Right lung (tissue), 5 donors: ENCODE data around the gene PARG. TPM values are rescaled to one million over a fixed set of nuclear protein-coding genes. Genes with fewer than 3 reads are reported as not detected.
"Not testable (repeated sequence)": the region's sequence is repeated elsewhere in the genome, so short reads cannot be mapped to it uniquely, and the experiment has no call there.

Source experiments
- DNase-seq, 2 donors: peaks; one replicate each; pipeline ENCODE4 v3.0.0-alpha.2; 2013
- polyA plus RNA-seq, 5 donors: library from polyadenylated mRNA; unstranded; fragments of 120-200 nt; gene quantifications; one replicate each; pipeline versions ENCODE4 v1.2.1 to v1.2.3, GENCODE V29; 2013; ENCODE audit warnings: inconsistent platforms in 1 of 5, low replicate concordance in 1 of 5; ENCODE audit not compliant: insufficient read length in 5 of 5, insufficient read depth in 1 of 5

Gene PARG
- polyA plus RNA-seq, 5 donors: 22.3 to 31.3 (median 29.8) TPM

DNA sequence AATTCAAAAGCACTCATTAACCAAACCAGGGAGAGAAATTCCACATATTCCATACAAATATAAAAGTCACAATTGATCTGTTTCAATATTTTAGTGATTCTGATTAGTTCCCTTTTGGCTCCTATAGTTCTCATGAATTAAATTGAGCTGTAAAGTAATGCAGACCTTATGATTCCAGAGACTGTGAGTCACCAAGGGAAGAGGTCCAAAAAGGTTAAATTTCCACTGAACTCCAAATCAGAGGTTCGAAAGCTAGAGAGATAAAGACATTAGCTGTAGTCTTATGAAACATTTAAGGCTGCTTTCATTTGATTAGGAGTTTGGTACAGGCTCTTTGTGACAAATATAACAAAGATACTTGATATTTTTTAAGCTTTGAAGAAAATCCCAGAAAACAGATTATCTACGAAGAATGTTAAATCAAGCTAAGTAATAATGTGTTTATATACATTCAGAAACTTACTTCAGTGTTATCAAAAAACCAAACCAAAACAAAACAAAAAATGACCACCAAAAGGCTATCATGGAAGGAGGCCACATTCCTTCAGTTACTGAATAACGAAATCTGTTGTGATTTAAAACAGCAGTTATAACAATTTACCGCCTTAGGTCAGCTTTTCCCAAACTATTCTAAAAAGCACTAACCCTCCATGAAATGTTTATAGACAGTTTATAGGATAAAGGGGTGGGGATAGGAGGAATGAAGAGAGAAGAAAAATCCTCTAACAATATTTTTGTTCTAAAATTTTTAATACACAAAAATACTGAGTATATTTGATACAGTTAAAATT is 33.3 kb downstream of the PARG start:
- DNase-seq: not testable (repeated sequence)

DNA sequence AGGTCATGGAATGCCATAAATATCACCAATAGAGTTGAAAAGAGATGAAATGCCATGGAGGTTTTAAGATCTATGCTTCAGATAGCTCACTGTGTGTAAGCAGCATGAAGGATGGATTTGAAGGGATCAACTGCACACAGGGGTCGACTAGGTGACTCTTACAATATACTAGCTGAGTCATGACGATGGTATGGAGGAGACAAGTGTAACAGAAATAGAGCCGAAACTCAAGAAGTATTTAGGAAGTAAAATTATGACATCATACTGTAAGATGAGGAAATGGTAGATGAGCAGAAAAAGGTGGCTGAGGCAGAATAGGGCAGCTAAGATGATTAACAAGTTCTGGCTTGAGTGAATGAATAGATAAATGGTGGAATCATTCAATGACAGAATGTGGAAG is 38.0 kb downstream of the PARG start:
- not testable (repeated sequence) for DNase-seq

DNA sequence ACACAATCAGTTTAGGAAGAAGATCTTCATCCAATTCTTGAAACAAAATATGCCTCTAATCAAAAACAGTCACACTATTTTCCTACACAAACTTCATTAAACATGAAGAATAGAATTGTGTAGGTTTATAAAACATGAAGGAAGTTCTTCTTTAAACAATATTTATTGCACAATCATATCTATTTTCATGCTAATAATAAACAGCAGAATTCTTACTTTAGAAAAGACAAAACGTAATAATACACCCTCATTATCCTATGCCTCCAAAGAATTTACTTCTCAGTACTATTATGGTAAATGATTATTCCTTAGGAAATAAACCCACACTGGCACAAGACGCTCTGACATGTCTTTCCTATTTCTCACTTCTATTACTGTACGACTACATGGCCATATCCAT is 41.4 kb downstream of the PARG start:
- not testable (repeated sequence) for DNase-seq

DNA sequence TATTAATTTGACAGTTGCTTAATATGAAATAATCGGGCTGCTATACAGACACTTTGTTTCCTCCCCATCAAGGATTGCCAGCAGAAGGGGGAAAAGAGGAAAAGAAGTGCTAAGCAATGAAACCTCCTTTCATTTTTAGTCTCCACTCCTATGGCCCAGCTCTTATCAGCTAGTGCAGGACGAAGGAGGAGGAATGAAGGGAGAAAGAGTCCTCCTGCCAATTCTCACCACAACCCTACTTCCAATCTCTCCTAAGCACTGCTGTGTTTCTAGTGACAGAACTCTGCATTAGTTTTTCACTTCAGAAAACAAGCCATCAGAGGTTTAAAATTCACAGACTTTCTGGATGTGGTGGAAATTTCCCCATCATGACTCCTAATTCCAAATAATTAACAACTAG is 41.8 kb downstream of the PARG start:
- not testable (repeated sequence) for DNase-seq

DNA sequence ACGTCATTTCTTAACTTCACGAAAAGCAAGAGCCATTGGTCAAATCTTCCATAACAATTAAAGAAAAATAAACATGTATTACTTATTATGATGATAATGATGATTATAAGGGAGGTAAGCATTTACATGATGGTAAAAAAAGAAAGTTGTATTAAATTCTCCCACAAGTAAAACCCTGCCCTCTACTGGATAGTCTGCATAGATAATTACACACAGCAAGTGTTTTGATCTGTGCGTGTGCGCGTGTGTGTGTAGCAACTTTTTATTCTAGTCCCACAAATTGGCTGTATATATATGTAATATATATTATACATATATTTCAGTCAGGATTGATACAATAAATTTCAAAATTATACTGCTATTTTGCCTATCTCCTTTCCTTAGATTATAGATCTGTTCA is 51.8 kb downstream of the PARG start:
- not testable (repeated sequence) for DNase-seq

DNA sequence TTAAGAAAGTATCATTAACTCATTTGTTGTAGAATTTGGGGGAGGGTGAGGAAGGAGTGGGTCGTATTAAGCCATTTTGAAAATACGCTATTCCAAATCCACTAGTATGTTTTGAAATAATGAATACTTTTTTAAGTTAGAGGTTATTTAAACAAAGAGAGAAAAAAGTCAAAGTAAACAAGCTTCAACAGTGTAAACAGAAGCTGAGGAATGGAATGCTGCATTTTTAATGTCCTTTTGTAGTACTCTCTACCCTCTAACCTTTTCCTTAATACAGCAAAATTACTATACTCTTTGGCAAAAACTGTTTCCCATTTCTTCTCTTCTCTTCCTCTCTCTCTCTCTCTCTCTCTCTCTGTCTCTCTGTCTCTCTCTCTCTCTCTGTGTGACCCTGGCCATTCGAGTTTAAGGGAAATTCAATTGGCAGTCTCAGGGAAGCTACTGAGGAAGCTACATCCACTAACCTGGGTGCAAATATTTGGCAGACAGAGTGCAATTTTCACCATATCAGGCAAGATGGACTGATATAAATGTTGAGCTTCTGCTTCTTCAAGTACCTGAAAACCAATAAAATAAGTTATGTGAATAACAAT is 57.0 kb downstream of the PARG start:
- not testable (repeated sequence) for DNase-seq

DNA sequence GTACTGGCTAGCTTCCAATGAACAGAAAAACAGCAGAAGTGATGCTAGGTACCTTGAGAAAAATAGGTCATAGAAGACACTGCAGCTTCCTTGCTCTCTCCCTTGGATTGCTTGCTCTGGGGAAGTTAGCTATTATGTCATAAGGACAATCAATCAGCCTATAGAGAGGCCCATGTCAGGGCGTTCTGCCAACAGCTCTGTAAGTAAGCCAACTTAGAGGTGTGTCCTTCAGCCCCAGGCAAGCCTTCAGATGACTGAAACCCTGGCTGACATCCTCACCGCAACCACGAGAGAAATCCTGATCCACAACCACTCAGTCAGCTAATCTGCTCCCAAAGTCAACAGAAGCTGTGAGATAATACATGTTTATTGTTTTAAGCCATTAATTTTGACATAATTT is 58.0 kb downstream of the PARG start:
- not testable (repeated sequence) for DNase-seq

DNA sequence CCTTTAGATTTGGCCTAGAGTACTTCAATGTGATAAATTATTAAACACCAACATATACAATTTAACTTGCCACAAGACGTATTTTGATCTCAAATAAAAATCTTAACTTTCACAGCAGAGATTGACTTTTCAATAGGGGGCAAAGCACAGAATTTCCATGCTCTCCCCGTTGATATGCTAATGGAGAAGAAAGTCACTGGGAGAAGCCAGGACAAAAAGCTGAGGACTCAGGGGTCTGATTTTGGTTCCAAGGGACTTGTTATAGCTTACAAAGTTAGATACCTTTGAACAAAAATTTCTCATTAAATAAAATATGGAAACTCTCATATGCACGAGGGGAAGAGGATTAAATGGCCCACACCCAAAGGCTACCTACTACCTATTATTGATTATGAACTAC is 59.5 kb downstream of the PARG start:
- not testable (repeated sequence) for DNase-seq

DNA sequence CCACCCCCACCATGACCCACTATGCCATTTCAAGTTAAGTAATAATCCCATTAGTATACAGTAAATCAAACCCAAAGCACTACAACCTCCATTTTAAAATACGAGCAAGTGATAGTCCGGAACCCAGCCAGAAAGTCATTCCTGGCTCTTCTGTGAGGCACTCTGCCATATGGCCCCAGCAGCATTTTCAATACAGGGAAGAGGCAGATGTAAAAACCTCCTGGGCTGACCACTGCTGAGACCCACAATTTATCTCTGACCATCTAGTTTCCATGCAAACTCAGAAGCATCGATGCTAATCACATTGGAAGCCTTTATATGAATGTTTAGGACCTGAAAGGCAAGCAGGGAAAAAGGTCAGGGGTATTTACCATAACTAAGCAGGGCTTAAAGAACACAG is 69.1 kb downstream of the PARG start:
- DNase-seq: not testable (repeated sequence)

DNA sequence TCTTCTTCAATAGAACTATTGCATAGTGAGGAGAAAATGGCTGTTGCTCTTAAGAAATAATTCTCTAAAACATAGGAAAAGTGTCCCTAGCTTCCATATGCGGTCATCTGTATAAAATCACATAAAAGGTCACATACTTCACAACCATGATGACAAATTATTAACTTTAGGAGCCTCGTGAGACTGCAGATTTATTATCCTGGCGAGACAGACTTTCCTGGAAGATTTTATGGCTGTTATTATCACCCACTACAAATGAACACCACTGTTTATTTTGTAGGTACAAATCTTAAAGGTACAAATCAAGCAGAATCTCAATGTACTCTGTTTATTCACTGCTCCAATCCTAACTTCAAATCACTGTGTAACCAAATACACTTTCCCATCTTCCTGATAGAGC is 70.4 kb downstream of the PARG start:
- not testable (repeated sequence) for DNase-seq

DNA sequence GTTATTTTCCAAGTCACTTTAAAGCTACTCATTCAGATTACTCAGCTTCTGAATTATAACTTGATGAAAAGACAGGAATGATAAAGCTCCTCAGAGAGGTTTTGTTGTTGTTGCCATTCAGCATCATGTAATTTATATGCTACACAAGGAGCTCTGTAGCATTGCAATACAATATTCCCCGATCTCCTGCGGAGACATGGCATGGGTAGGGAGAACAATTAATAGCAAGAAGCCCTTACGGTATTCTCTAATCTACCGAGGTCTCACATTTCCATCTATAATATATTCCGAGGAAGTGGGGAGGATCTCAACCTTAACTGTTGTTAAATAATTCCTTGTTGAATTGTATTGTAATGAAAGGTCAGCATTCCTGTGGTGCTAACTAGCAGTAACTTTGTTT is 81.9 kb downstream of the PARG start:
- not testable (repeated sequence) for DNase-seq

DNA sequence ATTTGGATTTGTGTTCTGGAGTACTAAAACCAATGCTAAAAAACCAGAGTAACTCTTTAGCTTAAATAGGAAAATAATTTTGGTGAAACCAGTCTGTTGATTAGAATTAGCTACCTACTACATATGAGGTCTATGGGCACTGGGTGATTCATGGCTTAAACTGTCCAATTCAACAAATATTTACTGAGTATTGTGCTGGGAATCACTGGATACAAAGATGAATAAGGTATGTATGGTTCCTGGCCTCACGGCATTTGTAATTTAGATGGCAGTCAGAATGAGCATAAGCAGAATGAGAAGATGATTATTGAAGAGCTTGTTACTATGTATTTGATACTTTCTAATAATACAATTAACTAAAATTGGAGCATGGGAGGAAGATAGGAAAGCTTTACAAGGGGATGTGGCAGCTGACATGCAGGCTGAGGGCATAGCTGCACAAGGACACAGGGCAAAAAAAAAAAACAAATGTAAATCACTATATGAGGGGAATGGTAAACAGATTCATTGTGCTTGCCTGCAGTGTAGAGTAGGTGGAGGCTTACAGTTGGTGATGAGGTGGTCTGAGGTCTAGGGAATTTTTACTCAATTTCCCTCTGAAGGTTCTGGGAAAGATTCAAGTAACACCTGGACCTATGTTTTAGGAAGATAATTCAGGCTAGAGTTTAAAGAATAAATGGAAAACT is 83.0 kb downstream of the PARG start:
- DNase-seq: not testable (repeated sequence)

DNA sequence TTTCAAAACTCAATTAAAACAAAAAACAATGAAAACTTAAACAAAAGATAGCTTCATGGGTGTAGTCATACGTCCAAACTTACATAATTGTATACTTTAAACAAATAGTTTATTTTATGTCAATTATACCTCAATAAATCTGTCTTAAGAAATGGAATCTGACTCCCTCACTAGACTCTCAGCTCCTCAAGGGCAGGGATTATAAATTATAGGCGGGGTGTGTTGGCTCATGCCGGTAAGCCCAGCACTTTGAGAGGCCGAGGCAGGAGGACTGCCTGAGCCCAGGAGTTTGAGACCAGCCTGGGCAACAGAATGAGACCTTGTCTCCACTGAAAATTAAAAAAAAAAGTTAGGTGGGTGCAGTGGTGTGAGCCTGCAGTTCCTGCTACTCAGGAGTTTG is 92.3 kb downstream of the PARG start:
- not testable (repeated sequence) for DNase-seq

DNA sequence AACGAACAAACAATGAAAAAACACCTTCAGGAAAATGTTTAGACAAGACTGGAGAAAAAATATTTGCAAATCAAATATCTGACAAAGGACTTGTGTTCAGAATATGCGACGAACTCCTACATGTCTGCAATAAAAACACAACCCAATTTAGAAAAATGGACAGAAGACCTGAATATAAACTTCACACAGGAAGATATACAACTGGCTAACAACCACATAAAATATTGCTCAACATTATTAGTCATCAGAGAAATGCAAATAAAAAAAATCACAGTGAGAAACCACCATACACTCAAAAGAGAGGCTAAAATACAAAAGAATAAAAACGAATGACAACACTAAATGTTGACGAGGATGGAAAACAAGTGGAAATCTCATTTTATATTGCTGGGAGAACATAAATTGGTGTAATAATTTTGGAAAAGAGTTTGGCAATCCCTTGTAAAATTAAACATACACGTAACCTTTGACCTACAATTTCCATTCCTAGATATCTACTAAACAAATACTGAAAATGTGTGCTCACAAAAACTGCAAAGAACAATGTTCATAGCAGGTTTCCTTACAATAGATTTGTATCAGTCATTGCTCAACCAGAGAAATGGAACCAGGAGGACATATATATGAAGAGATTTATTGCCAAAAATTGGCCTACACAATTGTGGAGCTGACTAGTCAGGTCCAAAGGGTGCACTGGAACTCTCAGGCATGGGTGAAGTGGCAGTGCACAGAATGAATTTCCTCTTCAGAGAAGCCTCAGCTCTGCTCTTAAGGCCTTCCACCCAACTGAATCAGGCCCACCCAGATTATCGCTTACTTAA is 96.8 kb downstream of the PARG start:
- DNase-seq: no peak

DNA sequence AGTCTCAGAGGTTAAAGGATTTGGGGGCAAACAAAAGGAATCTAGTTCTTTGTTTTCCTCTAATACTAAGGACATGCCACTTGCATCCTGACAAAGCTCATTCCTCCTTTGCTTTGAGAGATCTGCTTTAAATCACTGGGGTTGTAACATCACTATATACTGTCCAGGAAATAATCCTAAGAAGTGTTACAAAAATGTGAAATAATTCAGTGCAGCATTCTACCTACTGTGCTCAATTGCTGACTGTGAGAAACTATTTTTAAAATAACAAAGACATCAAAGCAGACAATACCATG is 99.5 kb downstream of the PARG start:
- DNase-seq: not testable (repeated sequence)

DNA sequence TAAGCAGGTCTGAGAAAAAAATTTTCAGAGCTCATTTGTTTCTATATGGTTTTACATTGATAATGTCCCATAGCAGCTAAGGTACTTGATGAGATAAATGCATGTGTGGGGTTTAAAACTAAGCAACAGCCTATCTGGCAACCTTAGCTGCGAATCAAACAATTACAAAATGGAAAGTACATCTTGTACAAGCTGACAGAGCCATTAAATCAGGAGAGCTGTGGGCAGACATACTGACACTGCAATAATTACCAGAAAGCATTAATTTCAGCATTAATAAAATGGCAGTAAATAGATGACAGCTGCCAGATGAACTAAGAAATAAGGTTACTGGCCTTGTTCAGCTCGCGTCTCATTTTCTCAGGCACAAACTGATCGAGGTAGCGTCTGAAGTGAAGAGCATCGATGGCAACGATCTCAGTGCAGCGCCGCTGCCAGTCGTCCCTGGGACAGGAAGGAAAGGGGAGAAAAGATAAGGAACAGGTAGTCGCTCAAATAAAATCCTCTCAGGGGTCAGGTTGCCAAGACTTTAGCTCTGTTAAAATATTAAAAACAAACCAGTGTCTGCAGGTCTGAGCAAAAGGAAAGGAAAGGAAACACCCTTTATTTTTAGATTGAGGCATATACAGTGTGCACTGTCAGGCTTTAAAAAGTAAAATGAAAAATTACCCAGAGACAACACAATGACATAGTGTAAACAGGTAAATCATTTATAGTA is 100.1 kb downstream of the PARG start:
- DNase-seq: no peak

DNA sequence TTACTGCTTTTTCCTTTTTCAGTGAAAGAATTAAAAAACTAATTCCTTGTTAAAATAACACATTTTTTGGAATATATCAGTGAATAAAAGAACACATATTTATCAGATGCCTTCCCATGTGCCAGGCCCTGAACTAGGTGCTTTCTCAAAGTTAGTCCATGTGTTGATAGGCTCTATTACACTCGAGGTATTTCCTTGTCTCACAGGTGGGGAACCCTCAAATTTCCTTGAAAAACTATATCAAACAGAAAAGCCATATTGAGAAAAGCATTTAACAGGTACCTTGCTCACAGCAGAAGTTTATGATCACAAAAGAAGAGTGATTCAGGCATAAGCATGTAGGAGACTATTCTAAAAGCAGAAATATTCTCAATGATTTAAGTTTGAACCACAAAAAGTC is 104.1 kb downstream of the PARG start:
- DNase-seq: no peak

DNA sequence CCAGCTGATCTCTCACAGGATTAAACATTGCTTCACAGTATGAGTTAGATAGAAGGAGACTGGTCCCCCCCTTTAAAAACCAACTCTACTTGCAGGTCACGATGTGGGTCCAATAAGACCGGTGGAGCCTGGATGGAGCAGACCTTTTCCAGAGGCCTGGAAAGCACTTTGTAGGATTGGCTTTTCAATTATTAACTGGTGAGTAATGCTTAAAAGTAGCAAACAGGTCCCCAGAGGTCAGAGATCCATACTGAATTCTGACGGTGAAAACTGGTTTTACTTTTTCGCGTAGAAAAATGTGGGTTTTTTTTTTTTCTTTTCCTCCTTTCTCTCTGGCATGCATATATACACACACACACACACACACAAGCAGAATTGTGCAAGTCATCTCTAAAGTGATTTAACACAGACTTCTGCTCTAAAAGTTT is 104.8 kb downstream of the PARG start:
- DNase-seq: peak in 1 of 2 donors; percentile 5

DNA sequence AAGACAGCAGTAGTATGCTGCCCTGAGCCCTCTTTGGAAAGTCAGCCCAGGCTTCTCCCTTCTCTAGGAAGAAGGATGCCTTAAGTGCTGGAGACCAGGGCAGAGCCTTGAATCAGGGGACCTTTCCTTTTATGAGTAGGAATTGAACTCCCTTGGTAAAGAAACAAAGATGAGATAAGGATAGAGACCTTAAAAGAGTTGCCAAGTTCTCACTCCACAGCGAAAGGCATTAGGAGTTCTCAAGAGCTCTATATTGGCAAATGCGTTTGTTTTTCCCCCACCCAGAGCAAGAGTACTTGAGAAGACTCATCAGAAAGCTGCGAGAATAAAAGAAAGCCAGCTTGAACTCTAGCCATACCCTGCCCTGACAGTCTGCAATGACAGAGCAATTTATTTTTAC is 106.9 kb downstream of the PARG start:
- no peak for DNase-seq

DNA sequence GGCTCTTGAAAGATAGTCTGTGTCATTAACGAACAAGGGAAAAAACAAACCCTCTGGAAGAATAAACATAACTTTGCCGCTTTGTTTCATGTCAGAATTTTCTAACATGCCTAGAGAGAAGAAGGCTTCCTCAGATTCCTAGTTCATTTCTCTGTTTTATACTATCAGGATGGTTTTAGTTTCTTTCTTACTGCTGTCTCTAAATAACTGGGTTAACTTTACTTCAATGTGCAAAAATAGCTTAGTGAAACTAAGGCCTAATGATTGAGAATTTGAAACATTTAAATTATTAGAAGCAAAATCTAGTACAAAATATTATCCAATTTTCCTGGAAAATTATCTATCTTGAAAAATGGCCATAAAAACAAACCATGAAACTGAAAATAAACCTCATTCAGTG is 107.6 kb downstream of the PARG start:
- DNase-seq: no peak

DNA sequence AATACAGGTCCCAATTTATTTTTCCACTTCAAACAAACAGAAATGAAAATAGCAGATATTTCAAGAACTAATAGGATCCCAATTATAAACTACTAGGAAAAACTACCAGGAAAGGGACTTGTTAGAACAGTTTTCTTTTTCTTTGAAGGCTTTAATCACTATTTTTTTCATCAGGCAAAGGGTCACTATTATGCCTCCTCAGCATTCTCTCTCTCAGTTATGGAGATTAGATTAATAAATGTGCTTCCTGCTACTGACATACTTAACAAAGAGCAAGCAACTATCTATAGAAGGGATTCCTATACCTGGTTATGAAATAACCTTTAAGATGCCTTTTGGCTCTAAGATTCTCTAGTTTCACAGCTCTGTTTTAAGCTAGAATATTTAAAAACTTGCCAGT is 108.7 kb downstream of the PARG start:
- DNase-seq: no peak
